Panc1 (cell line): ENCODE data around the gene SLC20A1.

ENCODE experiments used
- TF ChIP-seq, protein P1 (sequence below): fragments of 450-650 bp; IDR thresholded peaks from 2 replicates; pipeline ENCODE4 v1.5.1; 2017; ENCODE audit warnings: mild to moderate bottlenecking
- TF ChIP-seq, protein P2 (sequence below), 2 experiments: IDR thresholded peaks; 2 replicates each; pipeline ENCODE4 v1.6.1; 2011 to 2012; ENCODE audit warnings: low read depth in 2 of 2, control low read depth in 1 of 2, low read length in 1 of 2, mild to moderate bottlenecking in 1 of 2, moderate library complexity in 1 of 2; ENCODE audit not compliant: insufficient read depth in 1 of 2

DNA sequence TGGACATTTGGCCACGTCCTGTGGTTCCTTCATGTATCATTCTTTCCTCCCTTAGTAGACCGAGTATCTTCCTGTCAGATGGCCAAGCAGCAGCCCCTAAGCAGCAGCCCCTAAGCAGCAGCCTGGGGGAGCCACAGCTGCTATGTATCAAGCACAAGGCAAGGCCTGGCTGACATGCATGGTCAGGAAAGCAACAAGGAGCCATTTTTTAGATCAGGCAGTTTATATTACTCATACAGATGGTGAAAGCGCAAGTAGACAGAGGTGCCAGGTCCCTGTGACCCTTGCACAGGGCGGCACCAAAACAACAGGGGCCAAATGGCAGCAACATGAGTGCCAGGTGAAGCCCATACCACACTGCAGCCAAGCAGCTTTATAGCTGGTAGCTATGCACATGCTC lies 39.2 kb upstream of the SLC20A1 start:
- TF ChIP-seq, protein P1, sequence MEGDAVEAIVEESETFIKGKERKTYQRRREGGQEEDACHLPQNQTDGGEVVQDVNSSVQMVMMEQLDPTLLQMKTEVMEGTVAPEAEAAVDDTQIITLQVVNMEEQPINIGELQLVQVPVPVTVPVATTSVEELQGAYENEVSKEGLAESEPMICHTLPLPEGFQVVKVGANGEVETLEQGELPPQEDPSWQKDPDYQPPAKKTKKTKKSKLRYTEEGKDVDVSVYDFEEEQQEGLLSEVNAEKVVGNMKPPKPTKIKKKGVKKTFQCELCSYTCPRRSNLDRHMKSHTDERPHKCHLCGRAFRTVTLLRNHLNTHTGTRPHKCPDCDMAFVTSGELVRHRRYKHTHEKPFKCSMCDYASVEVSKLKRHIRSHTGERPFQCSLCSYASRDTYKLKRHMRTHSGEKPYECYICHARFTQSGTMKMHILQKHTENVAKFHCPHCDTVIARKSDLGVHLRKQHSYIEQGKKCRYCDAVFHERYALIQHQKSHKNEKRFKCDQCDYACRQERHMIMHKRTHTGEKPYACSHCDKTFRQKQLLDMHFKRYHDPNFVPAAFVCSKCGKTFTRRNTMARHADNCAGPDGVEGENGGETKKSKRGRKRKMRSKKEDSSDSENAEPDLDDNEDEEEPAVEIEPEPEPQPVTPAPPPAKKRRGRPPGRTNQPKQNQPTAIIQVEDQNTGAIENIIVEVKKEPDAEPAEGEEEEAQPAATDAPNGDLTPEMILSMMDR, result no peak
- TF ChIP-seq, protein P2, sequence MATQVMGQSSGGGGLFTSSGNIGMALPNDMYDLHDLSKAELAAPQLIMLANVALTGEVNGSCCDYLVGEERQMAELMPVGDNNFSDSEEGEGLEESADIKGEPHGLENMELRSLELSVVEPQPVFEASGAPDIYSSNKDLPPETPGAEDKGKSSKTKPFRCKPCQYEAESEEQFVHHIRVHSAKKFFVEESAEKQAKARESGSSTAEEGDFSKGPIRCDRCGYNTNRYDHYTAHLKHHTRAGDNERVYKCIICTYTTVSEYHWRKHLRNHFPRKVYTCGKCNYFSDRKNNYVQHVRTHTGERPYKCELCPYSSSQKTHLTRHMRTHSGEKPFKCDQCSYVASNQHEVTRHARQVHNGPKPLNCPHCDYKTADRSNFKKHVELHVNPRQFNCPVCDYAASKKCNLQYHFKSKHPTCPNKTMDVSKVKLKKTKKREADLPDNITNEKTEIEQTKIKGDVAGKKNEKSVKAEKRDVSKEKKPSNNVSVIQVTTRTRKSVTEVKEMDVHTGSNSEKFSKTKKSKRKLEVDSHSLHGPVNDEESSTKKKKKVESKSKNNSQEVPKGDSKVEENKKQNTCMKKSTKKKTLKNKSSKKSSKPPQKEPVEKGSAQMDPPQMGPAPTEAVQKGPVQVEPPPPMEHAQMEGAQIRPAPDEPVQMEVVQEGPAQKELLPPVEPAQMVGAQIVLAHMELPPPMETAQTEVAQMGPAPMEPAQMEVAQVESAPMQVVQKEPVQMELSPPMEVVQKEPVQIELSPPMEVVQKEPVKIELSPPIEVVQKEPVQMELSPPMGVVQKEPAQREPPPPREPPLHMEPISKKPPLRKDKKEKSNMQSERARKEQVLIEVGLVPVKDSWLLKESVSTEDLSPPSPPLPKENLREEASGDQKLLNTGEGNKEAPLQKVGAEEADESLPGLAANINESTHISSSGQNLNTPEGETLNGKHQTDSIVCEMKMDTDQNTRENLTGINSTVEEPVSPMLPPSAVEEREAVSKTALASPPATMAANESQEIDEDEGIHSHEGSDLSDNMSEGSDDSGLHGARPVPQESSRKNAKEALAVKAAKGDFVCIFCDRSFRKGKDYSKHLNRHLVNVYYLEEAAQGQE (IDR thresholded peaks at IDR 0.05; ENCODE audit: insufficient read depth in 1 of 2, low read depth in 2 of 2, low read length in 1 of 2), result no peak
